ENCODE results near the gene OR10AG1.

- no peak for TF ChIP-seq CTCF (IDR thresholded peaks at IDR 0.05; ENCODE audit: low read length)
- TF ChIP-seq EZH2 (IDR thresholded peaks at IDR 0.05; ENCODE audit: borderline replicate concordance, low read length) = no peak
These were observed 20.4 kb downstream of the OR10AG1 start for GRCh38 chr11:55949330-55949729.
